HG03025 (cell line): Measurements from ENCODE around the gene UGT2B10.
"Not testable (repeated sequence)": the region's sequence is repeated elsewhere in the genome, so short reads cannot be mapped to it uniquely, and the experiment has no call there.

Experiments
- ATAC-seq: cut with Tn5 transposase; IDR thresholded peaks from one replicate; pipeline ENCODE4 v1.9.1; 2021; ENCODE audit warnings: mild to moderate bottlenecking, moderate library complexity; ENCODE audit not compliant: unreplicated experiment, low FRiP score

UGT2B10 gene

DNA sequence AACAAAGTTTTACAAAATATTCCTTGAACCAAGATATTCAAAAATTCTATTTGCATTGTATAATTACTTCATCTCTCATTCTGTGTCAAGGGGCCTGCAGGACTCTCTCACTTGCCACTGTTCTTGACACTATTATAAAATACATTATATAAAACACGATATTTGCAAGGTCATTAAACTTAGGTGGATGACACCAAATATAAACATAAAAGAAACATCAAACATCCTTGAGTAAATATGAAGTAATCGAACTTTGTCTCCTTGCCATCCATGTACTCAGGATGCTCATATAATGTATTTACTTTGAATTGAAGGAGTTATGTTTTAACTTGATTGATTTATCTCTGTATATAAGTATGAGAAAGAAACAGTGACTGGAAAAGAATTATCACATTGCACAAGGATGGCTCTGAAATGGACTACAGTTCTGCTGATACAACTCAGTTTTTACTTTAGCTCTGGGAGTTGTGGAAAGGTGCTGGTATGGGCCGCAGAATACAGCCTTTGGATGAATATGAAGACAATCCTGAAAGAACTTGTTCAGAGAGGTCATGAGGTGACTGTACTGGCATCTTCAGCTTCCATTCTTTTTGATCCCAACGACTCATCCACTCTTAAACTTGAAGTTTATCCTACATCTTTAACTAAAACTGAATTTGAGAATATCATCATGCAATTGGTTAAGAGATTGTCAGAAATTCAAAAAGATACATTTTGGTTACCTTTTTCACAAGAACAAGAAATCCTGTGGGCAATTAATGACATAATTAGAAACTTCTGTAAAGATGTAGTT, at the start of gene UGT2B10:
TSS of gene UGT2B10 (plus strand) at position 378 of the 793 bp plus-strand sequence. CDS start at position 404, 26 bp downstream.
- not testable (repeated sequence) for ATAC-seq

DNA sequence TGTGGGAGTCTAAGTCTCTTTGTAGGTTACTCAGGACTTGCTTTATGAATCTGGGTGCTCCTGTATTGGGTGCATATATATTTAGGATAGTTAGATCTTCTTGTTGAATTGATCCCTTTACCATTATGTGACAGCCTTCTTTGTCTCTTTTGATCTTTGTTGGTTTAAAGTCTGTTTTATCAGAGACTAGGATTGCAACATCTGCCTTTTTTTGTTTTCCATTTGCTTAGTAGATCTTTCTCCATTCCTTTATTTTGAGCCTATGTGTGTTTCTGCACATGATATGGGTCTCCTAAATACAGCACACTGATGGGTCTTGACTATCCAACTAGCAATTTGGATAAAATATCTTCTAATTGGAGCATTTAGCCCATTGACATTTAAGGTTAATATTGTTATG, 44.0 kb upstream of the UGT2B10 start:
- ATAC-seq = not testable (repeated sequence)

DNA sequence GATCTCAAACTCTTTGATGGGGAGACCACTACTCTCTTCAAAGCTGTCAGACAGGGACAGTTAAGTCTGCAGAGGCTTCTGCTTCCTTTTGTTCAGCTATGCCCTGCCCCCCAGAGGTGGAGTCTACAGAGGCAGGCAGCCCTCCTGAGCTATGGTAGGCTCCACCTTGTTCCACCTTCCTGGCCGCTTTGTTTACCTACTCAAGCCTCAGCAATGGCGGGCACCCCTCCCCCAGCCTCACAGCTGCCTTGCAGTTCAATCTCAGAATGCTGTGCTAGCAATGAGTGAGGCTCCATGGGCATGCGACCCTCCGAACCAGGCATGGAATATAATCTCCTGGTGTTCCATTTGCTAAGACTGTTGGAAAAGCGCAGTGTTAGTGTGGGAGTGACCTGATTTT, 42.1 kb upstream of the UGT2B10 start:
- no peak for ATAC-seq

DNA sequence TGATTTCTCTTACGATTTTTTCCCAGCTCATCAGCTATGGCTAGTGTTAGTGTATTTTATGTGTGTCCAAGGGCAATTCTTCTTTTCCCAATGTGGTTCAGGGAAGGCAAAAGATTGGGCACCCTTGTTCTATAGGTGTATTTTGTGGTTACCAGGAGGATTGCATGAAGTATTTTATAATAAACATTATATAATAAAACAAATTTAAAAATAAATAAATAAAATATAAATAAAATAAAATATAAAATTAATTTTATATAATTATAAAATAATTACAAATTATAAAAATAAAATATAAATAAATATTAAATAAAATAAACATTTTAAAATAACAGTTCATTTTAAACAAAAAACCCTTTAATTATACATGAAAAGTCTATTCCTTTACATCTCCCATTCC, 35.6 kb upstream of the UGT2B10 start:
- ATAC-seq = no peak

DNA sequence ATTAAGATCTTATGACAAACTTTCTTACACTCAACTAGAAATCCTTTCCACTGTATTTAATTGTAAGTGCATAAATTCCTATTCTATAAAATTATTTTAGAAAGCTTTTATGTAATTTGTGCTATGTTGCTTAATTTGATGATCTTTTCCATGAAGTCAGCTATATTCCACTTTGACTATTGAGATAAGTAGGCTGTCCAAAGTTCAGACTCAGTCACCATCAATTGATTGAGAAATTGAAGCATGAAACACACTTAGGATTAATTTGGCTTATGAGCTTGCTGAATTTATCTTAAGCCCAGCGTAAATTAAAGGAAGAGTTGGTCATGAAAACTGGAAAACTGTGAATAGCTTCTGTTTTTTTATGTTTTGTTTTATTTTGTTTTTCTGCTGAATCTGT, 18.7 kb upstream of the UGT2B10 start:
- ATAC-seq = no peak

DNA sequence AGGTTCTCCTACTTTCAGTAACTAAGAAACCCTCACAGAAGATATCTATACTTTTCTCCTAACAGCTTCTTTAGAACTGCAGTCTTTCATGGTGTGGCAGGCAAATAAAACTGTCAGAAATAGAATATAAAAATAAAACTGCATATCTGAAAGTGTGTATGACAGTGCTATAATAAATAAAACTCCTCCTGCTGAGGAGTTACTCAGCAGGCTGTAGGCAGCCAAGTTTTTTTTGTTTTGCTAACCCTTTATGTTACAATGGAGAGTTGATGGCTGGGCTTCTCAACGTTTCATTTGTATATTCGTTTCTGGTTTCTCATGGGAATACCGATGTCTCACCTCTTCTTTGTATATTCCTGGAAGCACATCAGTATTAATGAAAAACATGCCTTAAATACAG, 18.2 kb upstream of the UGT2B10 start:
- no peak for ATAC-seq

DNA sequence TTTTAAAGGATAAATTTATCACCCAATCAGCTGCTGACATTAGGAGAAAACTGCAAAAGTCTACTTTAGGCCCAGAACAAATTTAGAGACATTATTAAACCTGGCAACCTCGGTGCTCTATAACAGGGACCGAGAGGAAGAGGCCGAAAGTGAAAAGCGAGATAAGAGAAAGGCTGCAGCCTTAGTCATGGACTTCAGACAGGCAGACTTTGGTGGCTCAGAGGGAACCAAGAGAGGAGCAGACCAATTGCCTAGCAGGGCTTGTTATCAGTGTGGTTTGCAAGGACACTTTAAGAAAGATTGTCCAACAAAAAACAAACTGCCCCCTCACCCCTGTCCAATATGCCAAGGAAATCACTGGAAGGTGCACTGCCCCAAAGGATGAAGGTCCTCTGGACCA, 12.8 kb upstream of the UGT2B10 start:
- no peak for ATAC-seq

DNA sequence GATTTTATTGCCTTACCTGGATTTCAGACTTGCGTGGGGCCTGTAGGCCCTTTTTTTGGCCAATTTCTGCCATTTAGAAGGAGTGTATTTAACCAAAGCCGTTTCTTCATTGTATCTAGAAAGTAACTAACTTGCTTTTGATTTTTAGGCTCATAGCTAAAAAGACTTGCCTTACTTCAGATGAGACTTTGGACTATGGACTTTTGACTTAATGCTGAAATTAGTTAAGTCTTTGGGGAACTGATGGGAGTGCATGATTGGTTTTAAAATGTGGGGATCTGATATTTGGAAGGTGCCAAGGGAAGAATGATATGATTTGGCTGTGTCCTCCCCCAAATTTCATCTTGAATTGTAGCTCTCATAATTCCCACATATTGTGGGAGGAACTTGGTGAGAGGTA, 7.7 kb upstream of the UGT2B10 start:
- no peak for ATAC-seq

DNA sequence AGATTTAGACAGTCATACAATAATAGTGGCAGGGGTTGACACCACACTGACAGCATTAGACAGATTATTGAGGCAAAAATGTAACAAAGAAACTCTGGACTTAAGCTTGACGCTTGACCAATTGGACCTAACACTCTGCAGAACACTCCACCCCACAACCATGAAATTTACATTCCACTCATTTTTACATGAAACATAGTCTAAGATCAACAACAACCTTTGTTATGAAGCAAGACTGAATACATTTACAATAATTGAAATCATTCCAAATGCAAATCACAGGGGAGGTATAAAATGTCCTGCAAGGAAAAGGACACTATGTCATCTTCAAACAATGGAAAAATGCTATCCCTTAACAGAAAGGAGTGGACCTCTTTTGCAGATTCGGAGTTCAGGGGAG, 4.9 kb upstream of the UGT2B10 start:
- no peak for ATAC-seq

DNA sequence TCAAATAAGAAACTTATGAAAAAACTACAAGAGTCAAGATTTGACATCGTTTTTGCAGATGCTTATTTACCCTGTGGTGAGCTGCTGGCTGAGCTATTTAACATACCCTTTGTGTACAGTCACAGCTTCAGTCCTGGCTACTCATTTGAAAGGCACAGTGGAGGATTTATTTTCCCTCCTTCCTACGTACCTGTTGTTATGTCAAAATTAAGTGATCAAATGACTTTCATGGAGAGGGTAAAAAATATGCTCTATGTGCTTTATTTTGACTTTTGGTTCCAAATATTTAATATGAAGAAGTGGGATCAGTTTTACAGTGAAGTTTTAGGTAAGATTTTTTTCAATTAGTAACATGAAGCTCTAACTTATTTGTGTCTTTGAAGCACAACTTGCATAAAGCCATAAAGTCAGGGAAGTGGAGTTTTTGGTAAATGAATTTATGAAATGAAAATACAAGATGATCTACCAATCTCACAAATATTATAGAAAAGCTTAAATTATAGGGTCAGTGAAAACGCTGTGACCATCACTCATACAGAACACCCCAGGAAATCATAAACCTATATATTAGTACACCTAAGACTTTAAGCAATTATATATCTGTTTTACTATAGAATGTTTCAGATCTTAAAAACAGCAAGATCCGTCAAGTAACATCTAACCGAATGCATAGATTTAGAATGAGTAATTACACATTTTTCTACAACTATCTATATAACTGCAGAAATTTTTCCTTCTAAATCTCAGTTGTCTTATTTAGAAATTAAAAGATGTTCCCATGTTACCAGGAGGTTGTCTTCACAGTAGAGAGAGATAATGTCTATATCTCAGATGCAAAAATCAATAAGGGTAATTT, 844 bp downstream of the UGT2B10 start:
- not testable (repeated sequence) for ATAC-seq

DNA sequence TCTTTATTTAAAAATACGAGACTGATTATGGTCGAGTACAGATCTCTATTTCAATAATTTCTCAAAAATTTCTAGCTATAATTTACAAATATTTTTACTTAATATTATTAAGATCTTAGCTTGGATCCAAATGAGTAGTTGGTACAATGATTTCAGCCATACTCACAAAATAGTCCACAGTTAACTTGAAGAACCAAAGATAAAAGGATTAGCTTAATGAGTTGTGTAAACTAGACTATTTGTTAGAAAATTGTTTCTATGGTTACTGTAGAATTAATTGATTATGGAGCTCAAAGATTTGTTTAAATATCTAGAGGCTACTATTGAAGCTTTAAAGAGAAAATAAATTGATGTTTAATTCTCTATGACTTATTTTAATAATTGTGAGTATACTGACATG, 1.6 kb downstream of the UGT2B10 start:
- no peak for ATAC-seq

DNA sequence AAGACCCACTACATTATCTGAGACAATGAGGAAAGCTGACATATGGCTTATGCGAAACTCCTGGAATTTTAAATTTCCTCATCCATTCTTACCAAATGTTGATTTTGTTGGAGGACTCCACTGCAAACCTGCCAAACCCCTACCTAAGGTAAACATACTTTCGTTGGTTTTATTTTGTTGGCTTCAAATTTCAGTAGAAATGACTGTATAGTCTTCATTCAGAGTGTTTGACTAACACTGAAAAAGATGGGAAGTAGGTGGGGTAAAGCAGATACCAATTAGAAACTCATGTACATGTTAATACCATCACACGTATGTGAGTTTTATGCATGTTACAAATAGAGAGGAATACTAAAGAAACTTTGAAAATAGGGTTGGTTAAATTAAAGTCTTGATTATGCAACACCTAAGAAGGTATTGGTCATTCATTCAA, 2.3 kb downstream of the UGT2B10 start:
- ATAC-seq = not testable (repeated sequence)

DNA sequence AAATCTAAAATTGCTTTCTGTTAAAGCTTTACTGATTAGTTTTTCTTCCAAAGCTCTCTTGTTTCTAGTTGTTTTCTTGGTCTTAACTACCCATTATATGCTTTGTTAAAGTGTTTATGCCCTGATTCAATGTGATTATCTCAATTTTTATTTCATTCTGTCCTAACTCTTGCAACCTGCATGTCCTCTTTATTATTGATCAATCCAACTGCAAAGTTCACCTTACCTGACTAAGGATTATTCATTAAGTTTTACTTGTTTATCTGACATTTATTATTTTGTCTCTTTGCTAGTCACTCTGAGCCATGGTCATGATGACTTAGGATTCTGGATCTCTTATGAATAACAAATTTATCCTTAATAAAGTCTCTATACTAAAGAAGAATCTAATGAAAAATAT, 15.8 kb downstream of the UGT2B10 start:
- no peak for ATAC-seq

DNA sequence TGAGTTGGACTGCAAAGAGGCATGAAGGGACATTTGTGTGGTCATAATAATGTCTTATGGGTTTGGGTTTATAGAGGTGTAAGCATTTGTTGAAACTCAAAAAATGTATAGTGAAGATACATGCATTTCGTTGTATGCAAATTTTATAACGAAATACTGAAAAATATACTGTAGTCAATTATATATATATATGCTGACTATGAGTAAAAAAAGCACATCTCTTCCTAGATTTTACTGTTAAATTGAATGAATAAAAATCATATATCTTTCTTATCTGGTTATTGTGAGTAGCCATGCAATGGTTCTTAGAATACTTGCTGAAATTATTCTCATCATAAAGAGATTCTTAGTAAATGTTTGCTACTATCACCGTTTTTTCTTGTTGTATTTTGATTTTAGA, 34.5 kb downstream of the UGT2B10 start:
- no peak for ATAC-seq

DNA sequence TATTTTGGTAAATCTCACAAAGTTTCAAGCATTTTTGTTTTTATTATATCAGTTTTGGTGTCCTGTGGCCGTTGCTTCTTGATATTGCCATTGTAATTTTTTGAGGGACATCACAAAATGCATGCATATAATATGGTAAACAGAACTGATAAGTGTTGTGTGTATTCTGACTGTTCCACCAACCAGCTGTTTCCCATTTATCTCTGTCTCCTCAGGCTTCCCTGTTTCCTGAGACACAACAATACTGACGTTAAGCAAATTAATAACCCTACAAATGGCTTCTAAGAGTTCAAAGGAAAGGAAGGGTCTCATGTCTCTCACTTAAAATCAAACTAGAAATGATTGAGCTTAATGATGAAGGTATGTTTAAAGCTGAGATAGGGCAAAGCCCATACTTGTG, 40.0 kb downstream of the UGT2B10 start:
- ATAC-seq = no peak

DNA sequence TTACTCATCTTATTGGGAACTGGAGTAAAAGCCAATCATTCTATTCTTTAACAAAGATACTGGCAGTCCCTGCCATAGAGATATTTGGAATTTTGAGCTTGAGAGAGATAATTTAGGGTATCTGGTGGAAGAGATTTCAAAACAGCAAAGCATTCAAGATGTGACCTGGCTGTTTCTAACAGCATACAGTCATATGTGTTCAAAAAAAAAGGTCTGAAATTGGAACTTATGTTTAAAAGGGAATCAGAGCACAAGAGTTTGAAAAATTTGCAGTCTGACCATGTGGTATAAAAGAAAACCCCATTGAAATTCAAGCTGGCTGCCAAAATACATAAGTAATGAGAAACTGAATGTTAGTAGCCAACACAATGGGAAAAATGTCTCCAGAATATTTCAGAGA, 42.2 kb downstream of the UGT2B10 start:
- ATAC-seq = no peak

DNA sequence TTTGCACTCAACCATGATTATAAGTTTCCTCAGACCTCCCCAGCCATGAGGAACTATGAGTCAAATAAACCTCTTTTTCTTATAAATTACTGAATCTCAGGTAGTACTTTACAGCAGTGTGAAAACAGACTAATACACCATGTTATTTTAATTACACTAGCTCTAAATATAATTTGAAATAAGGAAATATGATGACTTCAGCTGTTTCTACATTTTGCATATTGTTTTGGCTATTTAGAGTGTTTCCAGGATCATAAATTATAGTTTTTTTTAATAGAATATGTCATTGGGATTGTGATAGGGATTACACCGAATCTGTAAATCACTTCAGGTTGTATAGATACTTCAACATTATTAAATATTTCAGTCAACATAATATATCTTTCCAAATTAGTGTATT, 43.9 kb downstream of the UGT2B10 start:
- no peak for ATAC-seq

DNA sequence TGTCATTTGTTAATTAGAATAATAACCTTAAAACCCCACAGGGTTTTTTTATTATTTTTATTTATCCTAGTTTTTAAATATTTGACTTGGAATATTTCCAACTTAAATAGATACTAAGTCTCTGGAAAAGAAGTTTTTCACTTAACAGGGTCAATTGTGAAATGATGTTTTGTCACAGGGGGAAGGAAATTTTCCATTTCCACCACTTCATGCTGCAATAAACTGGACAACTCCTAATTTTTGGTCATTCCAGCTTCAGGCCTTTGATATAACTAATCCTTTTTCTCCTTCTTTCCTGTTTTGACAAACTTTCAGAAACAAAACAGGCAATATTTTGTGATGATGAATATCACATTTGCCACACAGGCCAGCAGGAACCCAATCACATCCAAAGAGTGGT, 45.3 kb downstream of the UGT2B10 start:
- ATAC-seq = no peak

DNA sequence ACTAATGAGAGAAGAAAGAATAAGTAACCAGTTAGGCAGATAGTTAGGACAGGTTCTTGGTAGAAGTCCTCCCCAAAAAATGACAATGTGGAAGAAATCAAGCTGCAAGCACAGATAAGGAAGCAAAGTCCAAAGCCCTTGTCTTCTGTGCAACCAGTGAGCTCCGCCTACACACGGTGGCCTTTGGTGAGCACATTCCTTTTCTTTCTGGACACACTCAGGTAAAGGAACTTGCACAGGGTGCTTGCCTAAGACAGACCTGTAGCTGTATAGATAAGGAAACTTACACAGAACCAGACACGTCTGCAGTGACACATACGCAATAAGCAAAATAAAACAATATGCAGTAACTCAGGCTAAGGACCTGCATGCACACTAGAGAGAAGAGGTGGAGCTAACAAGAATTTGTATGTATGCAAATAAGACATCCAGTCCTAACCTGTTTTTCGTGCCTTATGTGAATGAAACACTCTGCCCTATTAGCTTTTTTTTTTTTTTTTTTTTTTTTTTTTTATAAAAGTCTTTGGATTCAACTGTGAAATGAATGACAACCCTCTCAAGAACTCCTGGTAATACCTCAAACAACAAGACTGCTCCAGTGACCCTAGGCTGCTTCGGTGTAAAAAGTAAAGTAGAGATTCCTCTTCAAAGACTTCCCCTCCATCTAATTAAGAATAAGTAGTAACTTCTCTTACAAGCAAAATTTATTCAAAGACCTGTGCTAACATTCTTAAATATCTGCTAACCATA, 48.8 kb downstream of the UGT2B10 start:
- no peak for ATAC-seq

DNA sequence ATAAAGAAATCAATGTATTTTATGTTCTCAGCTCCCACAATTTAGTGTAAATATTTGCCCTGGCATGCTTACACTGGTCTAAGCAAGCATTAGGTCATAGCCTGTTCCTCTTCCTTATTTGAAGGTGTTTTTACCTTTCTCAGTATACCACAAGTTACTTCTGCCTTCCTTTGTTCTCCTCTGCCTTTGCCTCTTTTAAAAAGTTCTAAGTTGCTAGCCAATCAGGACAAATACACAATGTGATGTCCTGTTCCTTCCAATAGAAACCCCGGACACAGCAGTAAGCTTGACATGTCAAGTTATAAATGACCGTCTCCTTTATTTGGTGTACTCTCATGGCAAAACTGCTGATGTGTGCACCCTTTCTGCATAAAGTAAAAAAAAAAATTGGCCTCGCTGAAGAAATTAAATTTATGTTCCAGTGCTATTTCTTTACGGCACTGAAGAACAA, 49.4 kb downstream of the UGT2B10 start:
- ATAC-seq = no peak

DNA sequence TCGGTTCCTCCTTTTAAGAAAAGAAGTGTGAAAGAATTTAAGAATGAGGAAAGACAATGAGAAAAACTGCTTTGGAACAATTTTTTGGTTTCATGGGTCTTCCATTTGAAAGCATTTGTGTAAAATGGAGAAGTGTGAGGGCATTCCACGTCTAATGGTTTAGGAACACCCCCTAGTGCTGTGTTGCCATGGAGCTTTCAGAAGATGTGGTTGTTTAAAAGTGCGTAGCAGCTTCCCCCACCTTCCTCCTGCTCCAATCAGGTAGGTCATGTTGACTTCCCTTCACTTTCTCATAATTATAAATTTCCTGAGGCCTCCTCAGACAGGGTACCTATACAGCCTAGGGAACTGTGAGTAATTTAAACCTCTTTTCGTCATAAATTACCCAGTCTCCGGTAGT, 50.0 kb downstream of the UGT2B10 start:
- no peak for ATAC-seq
